Hepatocyte (in vitro differentiated cells): ENCODE data around the gene LCN1. TPM values are rescaled to one million over a fixed set of nuclear protein-coding genes. Genes with fewer than 3 reads are reported as not detected.

Source experiments
- DNase-seq: peaks from one replicate; pipeline ENCODE4 v3.0.0-alpha.2; 2016; ENCODE audit warnings: low spot score
- H2AFZ ChIP-seq: fragments of 200-600 bp; sonication (generic); 2 replicates; pipeline ENCODE4 v1.6.0; 2016; ENCODE audit warnings: antibody characterized with exemption, mild to moderate bottlenecking
- H3K27ac ChIP-seq: fragments of 200-600 bp; sonication (generic); 2 replicates; pipeline ENCODE4 v1.5.1; 2016; ENCODE audit warnings: mild to moderate bottlenecking
- H3K27me3 ChIP-seq: fragments of 200-600 bp; sonication (generic); 2 replicates; pipeline ENCODE4 v1.6.1; 2016
- H3K36me3 ChIP-seq: fragments of 200-600 bp; sonication (generic); replicated peaks from 2 replicates; pipeline ENCODE4 v1.5.1; 2016; ENCODE audit warnings: low read depth; ENCODE audit not compliant: insufficient read depth
- H3K4me1 ChIP-seq: fragments of 200-600 bp; sonication (generic); 2 replicates; pipeline ENCODE4 v1.5.1; 2016; ENCODE audit warnings: mild to moderate bottlenecking, moderate library complexity; ENCODE audit not compliant: insufficient read depth
- H3K4me2 ChIP-seq: fragments of 200-600 bp; sonication (generic); 2 replicates; pipeline ENCODE4 v1.6.0; 2016
- H3K4me3 ChIP-seq: fragments of 200-600 bp; sonication (generic); 2 replicates; pipeline ENCODE4 v1.5.1; 2016; ENCODE audit warnings: mild to moderate bottlenecking
- H3K79me2 ChIP-seq: fragments of 200-600 bp; sonication (generic); 2 replicates; pipeline ENCODE4 v1.6.0; 2017; ENCODE audit warnings: mild to moderate bottlenecking
- H3K9me2 ChIP-seq: fragments of 200-600 bp; sonication (generic); replicated peaks from 2 replicates; pipeline ENCODE4 v1.6.0; 2017; ENCODE audit warnings: mild to moderate bottlenecking; ENCODE audit not compliant: insufficient read depth
- H3K9me3 ChIP-seq: fragments of 200-600 bp; sonication (generic); 2 replicates; pipeline ENCODE4 v1.5.1; 2016; ENCODE audit warnings: low read depth, mild to moderate bottlenecking
- H4K20me1 ChIP-seq: fragments of 200-600 bp; sonication (generic); 2 replicates; pipeline ENCODE4 v1.6.0; 2016; ENCODE audit warnings: mild to moderate bottlenecking; ENCODE audit not compliant: insufficient read depth, poor library complexity, severe bottlenecking
- EZH2 ChIP-seq: fragments of 200-600 bp; sonication (generic); IDR thresholded peaks from 2 replicates; pipeline ENCODE4 v1.6.1; 2016; ENCODE audit warnings: antibody characterized with exemption, mild to moderate bottlenecking, borderline replicate concordance
- EZH2phosphoT487 ChIP-seq: fragments of 200-600 bp; sonication (generic); IDR thresholded peaks from one replicate; pipeline ENCODE4 v1.6.1; 2018; ENCODE audit warnings: antibody characterized with exemption, mild to moderate bottlenecking, low read depth, moderate library complexity; ENCODE audit not compliant: unreplicated experiment, severe bottlenecking
- WGBS: methylation state at CpG from one replicate; pipeline ENCODE4 v1.1.6; 2016; ENCODE audit warnings: low lambda C conversion rate; ENCODE audit errors: missing lambda C conversion rate; 5-methylcytosine and 5-hydroxymethylcytosine counted together
- polyA plus RNA-seq: library from polyadenylated mRNA; unstranded; fragments of >200 nt; fragmentation: Nextera tagmentation; extraction: Ambion mirVana; gene quantifications from 2 replicates; pipeline ENCODE4 v1.2.1, GENCODE V29; 2016
- total RNA-seq: library from RNA; depleted of rRNA; stranded (reverse); fragments of >200 nt; gene quantifications from 2 replicates; pipeline ENCODE4 v1.2.3, GENCODE V29; 2014
- TF ChIP-seq, protein P1 (sequence below): fragments of 200-600 bp; sonication (generic); IDR thresholded peaks from 2 replicates; pipeline ENCODE4 v1.5.1; 2016; ENCODE audit warnings: antibody characterized with exemption, mild to moderate bottlenecking; ENCODE audit not compliant: poor library complexity

LCN1 gene
- total and polyA plus RNA-seq, 2 experiments from 2014 or later, result not detected

DNA sequence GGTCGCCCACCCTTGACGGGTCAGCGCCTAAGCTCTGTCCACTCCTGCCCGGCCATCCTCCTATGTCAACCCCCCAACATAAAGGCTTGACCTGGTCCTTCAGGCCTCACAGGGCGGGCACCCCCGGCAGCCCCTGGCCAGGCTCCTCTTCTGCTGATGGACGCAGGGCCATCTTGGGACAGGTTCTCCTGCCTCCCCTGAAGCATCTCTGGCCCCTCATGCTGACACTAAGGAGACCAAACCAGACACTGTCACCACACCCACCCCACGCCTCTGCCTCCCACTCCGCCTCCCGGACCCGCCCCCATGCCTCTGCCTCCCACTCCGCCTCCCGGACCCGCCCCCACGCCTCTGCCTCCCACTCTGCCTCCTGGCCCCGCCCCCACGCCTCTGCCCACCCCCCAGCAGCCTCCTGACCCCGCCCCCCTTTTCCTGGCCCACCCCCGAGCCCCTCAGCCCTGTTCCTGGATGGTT is 31.5 kb downstream of the LCN1 start:
- Histone ChIP-seq H3K4me2 (no peak overlapping the region), H2AFZ (no peak overlapping the region), H3K9me2 (no peaks in the 10 kb centered on the region), H3K27me3 (no peaks in the 10 kb centered on the region), H3K4me3 (no peak overlapping the region), H3K36me3 (no peaks in the 10 kb centered on the region), H3K27ac (no peak overlapping the region), H3K4me1 (no peaks in the 10 kb centered on the region), H3K79me2 (no peaks in the 10 kb centered on the region), H3K9me3 (no peaks in the 10 kb centered on the region), H4K20me1 (no peaks in the 10 kb centered on the region)
- no peak for DNase-seq
- 90% methylated on average over 7 of the region's 19 CpGs for WGBS
- TF ChIP-seq EZH2phosphoT487 (no peak), EZH2 (no peak)
- TF ChIP-seq, protein P1, sequence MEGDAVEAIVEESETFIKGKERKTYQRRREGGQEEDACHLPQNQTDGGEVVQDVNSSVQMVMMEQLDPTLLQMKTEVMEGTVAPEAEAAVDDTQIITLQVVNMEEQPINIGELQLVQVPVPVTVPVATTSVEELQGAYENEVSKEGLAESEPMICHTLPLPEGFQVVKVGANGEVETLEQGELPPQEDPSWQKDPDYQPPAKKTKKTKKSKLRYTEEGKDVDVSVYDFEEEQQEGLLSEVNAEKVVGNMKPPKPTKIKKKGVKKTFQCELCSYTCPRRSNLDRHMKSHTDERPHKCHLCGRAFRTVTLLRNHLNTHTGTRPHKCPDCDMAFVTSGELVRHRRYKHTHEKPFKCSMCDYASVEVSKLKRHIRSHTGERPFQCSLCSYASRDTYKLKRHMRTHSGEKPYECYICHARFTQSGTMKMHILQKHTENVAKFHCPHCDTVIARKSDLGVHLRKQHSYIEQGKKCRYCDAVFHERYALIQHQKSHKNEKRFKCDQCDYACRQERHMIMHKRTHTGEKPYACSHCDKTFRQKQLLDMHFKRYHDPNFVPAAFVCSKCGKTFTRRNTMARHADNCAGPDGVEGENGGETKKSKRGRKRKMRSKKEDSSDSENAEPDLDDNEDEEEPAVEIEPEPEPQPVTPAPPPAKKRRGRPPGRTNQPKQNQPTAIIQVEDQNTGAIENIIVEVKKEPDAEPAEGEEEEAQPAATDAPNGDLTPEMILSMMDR, result no peak

DNA sequence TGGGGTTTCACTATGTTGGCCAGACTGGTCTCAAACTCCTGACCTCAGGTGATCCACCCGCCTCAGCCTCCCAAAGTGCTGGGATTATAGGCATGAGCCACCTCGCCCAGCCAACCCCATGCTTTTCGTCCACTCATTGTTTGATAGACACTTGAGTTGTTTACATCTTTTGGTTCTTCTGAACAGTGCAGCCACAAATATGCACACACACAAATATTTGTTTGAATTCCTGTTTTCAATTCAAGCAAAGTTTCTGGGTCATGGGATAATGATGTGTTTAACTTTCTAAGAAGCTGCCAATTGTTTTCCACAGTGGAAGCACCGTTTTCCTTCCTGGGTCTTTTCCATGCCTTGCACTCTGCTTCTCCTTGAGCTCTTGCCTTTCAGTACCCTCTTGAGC is 33.5 kb downstream of the LCN1 start:
- Histone ChIP-seq H3K27ac (no peak overlapping the region), H3K79me2 (no peaks in the 10 kb centered on the region), H4K20me1 (no peaks in the 10 kb centered on the region), H3K9me2 (no peaks in the 10 kb centered on the region), H3K36me3 (no peaks in the 10 kb centered on the region), H3K4me2 (no peak overlapping the region), H3K4me3 (no peak overlapping the region), H3K4me1 (no peaks in the 10 kb centered on the region), H3K9me3 (no peaks in the 10 kb centered on the region), H2AFZ (no peak overlapping the region), H3K27me3 (no peaks in the 10 kb centered on the region)
- WGBS, result 79% methylated on average over 4 of the region's 4 CpGs
- TF ChIP-seq EZH2 (no peak), EZH2phosphoT487 (no peak)
- TF ChIP-seq, protein P1, result no peak
- no peak for DNase-seq

DNA sequence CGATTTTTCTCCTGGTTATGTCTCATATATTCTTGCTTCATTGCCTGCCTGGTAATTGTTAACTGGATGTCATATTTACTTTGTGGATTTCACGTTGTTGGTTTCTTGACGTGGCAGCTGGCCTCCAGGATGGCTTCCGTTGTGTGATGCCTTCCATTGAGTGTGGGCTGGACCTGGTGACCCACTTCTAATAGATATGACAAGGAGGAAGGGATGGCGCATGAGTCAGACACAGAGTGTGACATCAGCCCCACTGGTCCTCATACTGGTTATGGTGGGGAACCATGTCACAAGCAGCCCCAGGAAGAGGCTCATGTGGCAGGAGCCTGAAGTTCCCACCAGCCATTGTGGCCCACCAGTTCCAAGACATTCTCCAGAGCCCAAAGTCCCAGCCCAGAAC is 34.0 kb downstream of the LCN1 start:
- H3K4me2 ChIP-seq, result no peak overlapping the region
- no peaks in the 10 kb centered on the region for H3K79me2 ChIP-seq
- no peak for DNase-seq
- 79% methylated on average over 5 of the region's 5 CpGs for WGBS
- no peak overlapping the region for H3K27ac ChIP-seq
- H3K27me3 ChIP-seq, result no peaks in the 10 kb centered on the region
- H3K36me3 ChIP-seq, result no peaks in the 10 kb centered on the region
- H3K4me1 ChIP-seq, result no peaks in the 10 kb centered on the region
- H3K4me3 ChIP-seq, result no peak overlapping the region
- H3K9me2 ChIP-seq, result no peaks in the 10 kb centered on the region
- TF ChIP-seq, protein P1, result no peak
- TF ChIP-seq EZH2 (no peak), EZH2phosphoT487 (no peak)
- H3K9me3 ChIP-seq, result no peaks in the 10 kb centered on the region
- no peaks in the 10 kb centered on the region for H4K20me1 ChIP-seq
- no peak overlapping the region for H2AFZ ChIP-seq

DNA sequence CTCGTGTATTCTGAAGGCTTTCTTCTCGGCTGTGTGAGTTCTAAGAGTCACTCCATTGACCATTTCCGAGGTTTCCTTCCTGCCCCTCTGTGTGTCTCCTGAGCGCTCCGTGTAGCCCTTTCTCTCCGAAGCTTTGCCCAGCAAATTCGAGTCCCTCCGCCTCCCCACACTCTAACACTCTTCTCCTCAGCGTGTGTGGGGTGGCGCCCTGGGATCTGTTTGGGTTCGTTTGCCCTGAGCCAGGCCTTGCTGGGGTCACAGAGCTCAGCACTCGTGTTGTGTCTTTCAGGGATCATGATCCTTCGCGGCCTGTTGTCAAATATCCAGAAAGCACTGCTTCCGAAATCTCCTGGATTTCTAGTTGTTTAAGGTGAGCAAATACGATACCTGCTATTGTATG is 34.7 kb downstream of the LCN1 start:
- no peak overlapping the region for H3K4me2 ChIP-seq
- no peaks in the 10 kb centered on the region for H3K36me3 ChIP-seq
- no peak overlapping the region for H2AFZ ChIP-seq
- no peaks in the 10 kb centered on the region for H3K4me1 ChIP-seq
- H4K20me1 ChIP-seq, result no peaks in the 10 kb centered on the region
- no peaks in the 10 kb centered on the region for H3K79me2 ChIP-seq
- no peak overlapping the region for H3K4me3 ChIP-seq
- DNase-seq, result no peak
- no peaks in the 10 kb centered on the region for H3K9me2 ChIP-seq
- 84% methylated on average over 16 of the region's 16 CpGs for WGBS
- no peaks in the 10 kb centered on the region for H3K9me3 ChIP-seq
- no peak overlapping the region for H3K27ac ChIP-seq
- no peaks in the 10 kb centered on the region for H3K27me3 ChIP-seq
- TF ChIP-seq EZH2, result no peak
- no peak for TF ChIP-seq EZH2phosphoT487
- TF ChIP-seq, protein P1, result no peak
